Renal cortical epithelial cell (primary cell): Measurements from ENCODE around the gene SHLD2. TPM values are rescaled to one million over a fixed set of nuclear protein-coding genes. Genes with fewer than 3 reads are reported as not detected.
A peak's percentile ranks its signal among the peaks of the same experiment; 100 is the strongest.
"Not testable (repeated sequence)": the region's sequence is repeated elsewhere in the genome, so short reads cannot be mapped to it uniquely, and the experiment has no call there.

ENCODE experiments used
- DNase-seq: peaks from one replicate; pipeline ENCODE4 v3.0.0-alpha.2; 2011; ENCODE audit warnings: low read depth
- total RNA-seq: library from RNA; depleted of rRNA; stranded (reverse); fragments of >200 nt; gene quantifications from 2 replicates; pipeline ENCODE4 v1.2.3, GENCODE V29; 2014

The SHLD2 gene
- total RNA-seq, 1 donor from 2014 or later = 38.3 TPM

GRCh38 chr10:87085537-87085936, 9.5 kb upstream of the SHLD2 start:
- no peak for DNase-seq

GRCh38 chr10:87089746-87090145, 5.3 kb upstream of the SHLD2 start:
- DNase-seq = no peak

- no peak for DNase-seq
Measured at GRCh38 chr10:87090779-87091178, 4.2 kb upstream of the SHLD2 start.

- DNase-seq = peak; percentile 86
Measured at GRCh38 chr10:87092376-87092860, 2.6 kb upstream of the SHLD2 start.

- DNase-seq = peak; percentile 94
Measured at GRCh38 chr10:87092861-87093631, 2.0 kb upstream of the SHLD2 start.

- DNase-seq = no peak
Measured at GRCh38 chr10:87093632-87094372, 1.2 kb upstream of the SHLD2 start.

- DNase-seq = peak; percentile 63
Measured at GRCh38 chr10:87095236-87095945, 385 bp downstream of the SHLD2 start.

- peak; percentile 56 for DNase-seq
Measured at GRCh38 chr10:87101996-87102395, 7.0 kb downstream of the SHLD2 start.

- not testable (repeated sequence) for DNase-seq
Measured at GRCh38 chr10:87104727-87105126, 9.7 kb downstream of the SHLD2 start.

GRCh38 chr10:87105446-87106124, 10.6 kb downstream of the SHLD2 start:
- no peak for DNase-seq

- not testable (repeated sequence) for DNase-seq
Measured at GRCh38 chr10:87118122-87118521, 23.1 kb downstream of the SHLD2 start.

- not testable (repeated sequence) for DNase-seq
Measured at GRCh38 chr10:87119029-87119428, 24.0 kb downstream of the SHLD2 start.

GRCh38 chr10:87123351-87123750, 28.3 kb downstream of the SHLD2 start:
- not testable (repeated sequence) for DNase-seq

GRCh38 chr10:87127048-87127447, 32.0 kb downstream of the SHLD2 start:
- not testable (repeated sequence) for DNase-seq

GRCh38 chr10:87127607-87128156, 32.7 kb downstream of the SHLD2 start:
- not testable (repeated sequence) for DNase-seq

- DNase-seq = not testable (repeated sequence)
Measured at GRCh38 chr10:87132176-87132575, 37.2 kb downstream of the SHLD2 start.

- DNase-seq = not testable (repeated sequence)
Measured at GRCh38 chr10:87133936-87134335, 38.9 kb downstream of the SHLD2 start.

- not testable (repeated sequence) for DNase-seq
Measured at GRCh38 chr10:87134440-87134839, 39.4 kb downstream of the SHLD2 start.

- not testable (repeated sequence) for DNase-seq
Measured at GRCh38 chr10:87137478-87137877, 42.5 kb downstream of the SHLD2 start.

GRCh38 chr10:87142230-87143108, 47.5 kb downstream of the SHLD2 start:
- DNase-seq = peak; percentile 34
